ENCODE measurements around the gene SMIM11. TPM values are rescaled to one million over a fixed set of nuclear protein-coding genes. Genes with fewer than 3 reads are reported as not detected.

Gene SMIM11
- polyA plus RNA-seq, 1 experiment: 15.1 TPM

Other genes with a start within 250 kb of the SMIM11 start
- gene KCNE2, start 11.5 kb upstream of the SMIM11 start, polyA plus RNA-seq (2011; rRNA removed): not detected in 2 replicates
- gene SMIM34, start 48.4 kb downstream of the SMIM11 start, polyA plus RNA-seq (2011; rRNA removed): 0.09 TPM in 1 of 2 replicates, not detected in the other
- 0.38 and 0.52 TPM in 2 replicates for gene KCNE1, start 136.7 kb downstream of the SMIM11 start, polyA plus RNA-seq (2011; rRNA removed)
- gene RCAN1, start 239.6 kb downstream of the SMIM11 start, polyA plus RNA-seq (2011; rRNA removed): 50.6 and 55.3 TPM in 2 replicates

Data from AG04450 (cell line).